Tongue (tissue), 2 donors: Measurements from ENCODE around the gene ADCY2. TPM values are rescaled to one million over a fixed set of nuclear protein-coding genes. Genes with fewer than 3 reads are reported as not detected.

Experiments
- DNase-seq: peaks from one replicate; pipeline ENCODE4 v3.0.0-alpha.2; 2015
- total RNA-seq: library from RNA; depleted of rRNA; stranded (reverse); fragments of >200 nt; gene quantifications from one replicate; pipeline ENCODE4 v1.2.3, GENCODE V29; 2014

ADCY2 gene
- total RNA-seq, 1 donor from 2014 or later: 41.3 TPM

DNA sequence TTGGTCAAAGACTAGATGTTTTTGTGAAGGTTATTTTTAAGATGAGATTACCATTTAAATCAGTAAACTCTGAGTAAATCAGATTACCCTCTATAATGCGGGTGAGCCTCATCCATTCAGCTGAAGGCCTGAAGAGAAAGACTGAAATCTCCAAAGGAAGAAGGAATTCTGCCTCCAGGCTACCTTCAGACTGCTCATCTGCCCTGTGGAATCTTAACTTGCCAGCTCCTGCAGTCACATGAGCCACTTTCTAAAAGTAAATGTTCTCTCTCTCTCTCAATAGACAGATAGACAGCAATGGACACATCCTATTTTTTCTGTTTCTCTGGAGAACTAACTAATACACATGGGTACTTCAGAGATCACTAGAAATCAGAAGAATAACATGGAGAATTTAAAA lies 272.2 kb downstream of the ADCY2 start:
- no peak for DNase-seq

DNA sequence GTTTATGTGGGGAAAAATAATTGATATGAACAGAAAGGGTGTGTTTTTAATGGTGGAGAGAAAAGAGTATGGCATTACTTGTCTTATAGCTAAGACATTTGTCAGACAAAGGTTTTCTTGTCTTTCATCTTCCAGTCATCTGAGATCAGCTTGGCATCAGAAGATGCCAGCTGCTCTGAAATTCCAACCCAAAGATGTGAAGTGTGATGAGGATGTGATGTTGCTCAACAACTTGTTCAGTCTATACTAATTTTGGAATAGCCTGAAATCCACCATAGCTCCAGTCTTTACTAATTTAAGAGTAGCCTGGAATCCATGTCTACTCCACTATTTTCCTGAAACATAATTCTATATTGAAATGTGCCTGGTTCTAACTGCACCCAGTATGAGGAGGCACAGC lies 272.7 kb downstream of the ADCY2 start:
- peak; percentile 31 for DNase-seq

GRCh38 chr5:7671381-7671993 lies 275.5 kb downstream of the ADCY2 start:
- no peak for DNase-seq

- DNase-seq: no peak
Measured at GRCh38 chr5:7673658-7674057, 277.7 kb downstream of the ADCY2 start.

DNA sequence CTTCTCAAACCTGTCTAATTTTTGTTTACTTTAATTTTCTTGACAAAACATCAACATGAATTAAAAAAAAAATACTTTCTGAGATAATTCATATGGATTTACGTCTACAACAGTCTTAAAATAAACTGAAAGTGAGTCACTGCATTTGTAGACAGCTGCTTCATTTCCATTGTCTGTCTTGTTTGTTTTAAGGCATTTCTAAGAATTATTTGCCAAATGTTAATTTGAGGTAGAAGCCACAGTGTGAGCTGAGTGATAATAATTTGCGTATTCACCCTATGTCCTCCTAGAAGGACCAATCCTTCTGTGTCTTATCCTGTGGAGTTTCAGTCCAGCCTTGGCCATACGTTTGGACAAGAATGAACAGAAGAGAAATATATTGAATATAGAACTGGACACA lies 280.5 kb downstream of the ADCY2 start:
- no peak for DNase-seq

GRCh38 chr5:7678030-7678429 lies 282.1 kb downstream of the ADCY2 start:
- peak; percentile 24 for DNase-seq

DNA sequence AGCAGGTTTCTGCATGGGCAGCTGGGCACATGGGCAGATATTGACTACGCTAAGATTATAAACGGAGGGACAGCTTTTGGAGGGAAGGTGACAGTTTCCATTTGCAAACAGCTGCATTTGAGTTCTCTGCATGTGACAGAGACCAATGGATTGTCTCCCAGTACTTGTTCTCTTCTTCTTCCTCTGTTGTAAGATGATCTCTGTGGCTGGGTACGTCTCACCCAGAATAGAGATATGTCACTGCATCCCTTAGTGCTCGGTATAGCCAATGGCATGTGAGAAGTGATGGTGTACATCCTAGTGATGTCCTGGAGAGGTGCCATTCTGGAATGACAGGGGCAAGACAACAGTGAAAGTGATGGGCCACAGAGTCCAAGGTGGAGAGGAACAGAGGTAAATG lies 283.7 kb downstream of the ADCY2 start:
- DNase-seq: no peak

DNA sequence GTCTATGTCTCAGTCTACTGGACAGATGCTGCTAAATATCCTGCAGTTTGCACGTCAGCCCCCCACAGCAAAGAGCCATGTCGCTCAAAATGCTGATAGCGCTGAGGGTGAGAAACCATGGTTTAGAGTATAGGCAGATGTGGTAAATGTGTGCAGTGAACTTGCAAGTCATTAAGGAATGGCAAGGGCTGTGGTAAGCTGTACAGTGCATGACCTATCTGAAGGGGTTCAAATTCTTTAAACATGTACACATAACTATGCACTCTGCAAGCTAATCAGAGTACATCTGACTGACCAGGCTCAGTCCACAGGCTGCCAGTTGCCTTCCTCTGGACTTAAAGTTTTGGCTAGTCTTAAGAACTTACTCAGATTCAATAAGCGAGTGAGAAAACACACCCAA lies 284.3 kb downstream of the ADCY2 start:
- no peak for DNase-seq

GRCh38 chr5:7682379-7682778 lies 286.4 kb downstream of the ADCY2 start:
- no peak for DNase-seq

GRCh38 chr5:7683753-7684152 lies 287.8 kb downstream of the ADCY2 start:
- no peak for DNase-seq

GRCh38 chr5:7684826-7685225 lies 288.9 kb downstream of the ADCY2 start:
- DNase-seq: no peak

GRCh38 chr5:7686794-7687193 lies 290.9 kb downstream of the ADCY2 start:
- DNase-seq: no peak

GRCh38 chr5:7690557-7690956 lies 294.6 kb downstream of the ADCY2 start:
- no peak for DNase-seq

DNA sequence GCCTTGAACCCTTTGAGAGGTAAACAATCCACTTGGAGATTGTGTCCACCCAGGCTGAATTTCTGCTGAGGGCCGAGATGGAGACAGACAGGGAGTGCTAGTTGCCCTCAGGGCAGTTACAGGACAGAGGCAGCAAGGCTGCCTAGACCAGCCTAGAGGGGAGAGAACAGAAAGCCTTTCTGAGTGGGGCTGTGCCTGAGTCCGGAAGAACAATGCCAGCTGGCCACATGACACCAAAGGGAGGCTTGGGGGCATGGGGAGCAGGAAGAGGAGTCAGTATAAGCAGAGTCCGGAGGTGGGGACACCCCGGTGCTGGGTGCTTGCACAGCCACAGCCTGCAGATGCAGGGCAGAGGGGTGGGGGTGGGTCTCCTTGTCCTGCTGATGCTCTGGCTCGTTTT lies 309.3 kb downstream of the ADCY2 start:
- DNase-seq: no peak

- no peak for DNase-seq
Measured at GRCh38 chr5:7705736-7706135, 309.8 kb downstream of the ADCY2 start.

DNA sequence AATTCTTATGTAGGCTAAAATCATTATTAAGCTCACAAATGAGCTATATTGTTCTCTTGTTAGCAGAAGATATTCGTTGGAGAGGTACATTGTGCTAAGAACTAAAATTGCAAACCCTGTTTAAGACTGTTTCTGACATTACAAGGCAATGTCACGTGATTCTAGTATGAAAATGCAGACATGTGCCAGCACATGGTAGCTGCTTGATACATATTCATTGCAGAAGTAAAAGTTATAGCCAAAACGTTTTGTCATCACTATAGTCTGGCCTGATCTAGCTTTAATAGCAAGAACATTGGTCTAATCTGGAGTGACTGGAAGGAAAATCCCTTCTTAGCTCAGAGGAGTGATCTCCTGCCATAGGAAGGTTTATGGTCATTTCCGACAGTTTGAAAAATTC lies 310.3 kb downstream of the ADCY2 start:
- no peak for DNase-seq

- no peak for DNase-seq
Measured at GRCh38 chr5:7714119-7714518, 318.2 kb downstream of the ADCY2 start.

DNA sequence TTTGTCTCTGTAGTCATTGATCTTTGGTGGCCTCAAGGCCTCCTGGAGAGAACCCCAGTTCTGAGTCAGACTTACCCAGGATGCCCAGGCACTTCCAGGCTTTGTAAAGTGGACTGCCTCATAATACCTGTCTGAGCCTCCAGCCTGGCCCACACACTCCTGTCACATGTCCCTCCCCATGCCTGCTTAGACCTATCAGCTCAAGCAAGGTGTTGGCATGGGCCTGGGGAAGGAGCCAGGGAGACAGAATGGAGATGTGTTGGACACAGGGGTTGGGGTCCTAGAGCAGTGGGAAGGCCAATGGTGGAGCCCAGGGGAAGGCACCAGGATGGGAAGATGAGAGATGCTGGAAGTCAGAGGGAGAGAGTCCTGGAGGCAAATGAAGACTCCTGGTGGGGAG lies 318.8 kb downstream of the ADCY2 start:
- no peak for DNase-seq

DNA sequence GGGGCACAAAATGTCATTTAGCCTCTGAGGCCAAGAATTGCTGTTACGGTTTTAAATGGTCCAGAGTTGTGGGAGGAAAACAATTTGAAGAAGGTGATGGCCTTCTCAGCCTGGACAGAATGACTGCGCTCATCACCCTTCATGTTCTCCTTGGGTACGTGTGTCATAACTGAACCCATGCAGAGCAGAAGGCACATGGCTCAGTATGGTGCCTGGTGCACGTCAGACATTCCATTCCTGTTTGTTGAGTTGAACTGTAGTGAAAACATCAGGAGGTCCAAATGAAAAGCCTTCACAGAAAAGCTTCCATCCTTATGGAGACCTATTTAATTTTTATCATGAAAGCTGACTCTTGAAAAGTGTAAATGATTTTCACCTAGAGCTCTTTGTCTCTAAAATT lies 321.8 kb downstream of the ADCY2 start:
- DNase-seq: no peak

DNA sequence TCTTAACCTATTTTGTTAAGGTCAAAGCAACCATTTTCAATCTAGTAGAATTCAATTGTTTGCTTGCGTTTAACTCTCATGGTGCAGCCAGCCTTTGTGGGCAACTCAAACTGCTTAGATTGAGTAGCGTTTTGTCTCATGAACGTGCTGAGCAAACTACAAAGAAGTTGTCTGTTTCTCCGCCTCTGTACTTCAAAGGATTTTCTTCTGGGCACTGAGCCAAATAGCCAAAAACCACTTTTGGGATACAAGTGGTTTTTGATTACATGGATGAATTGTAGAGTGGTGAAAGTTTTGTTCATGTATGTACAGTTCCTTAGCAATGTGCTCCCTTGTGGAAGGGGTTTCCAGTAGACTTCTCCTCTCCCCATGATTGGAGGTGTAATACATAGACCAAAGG lies 332.1 kb downstream of the ADCY2 start:
- DNase-seq: peak; percentile 29

GRCh38 chr5:7741415-7742065 lies 345.6 kb downstream of the ADCY2 start:
- no peak for DNase-seq

DNA sequence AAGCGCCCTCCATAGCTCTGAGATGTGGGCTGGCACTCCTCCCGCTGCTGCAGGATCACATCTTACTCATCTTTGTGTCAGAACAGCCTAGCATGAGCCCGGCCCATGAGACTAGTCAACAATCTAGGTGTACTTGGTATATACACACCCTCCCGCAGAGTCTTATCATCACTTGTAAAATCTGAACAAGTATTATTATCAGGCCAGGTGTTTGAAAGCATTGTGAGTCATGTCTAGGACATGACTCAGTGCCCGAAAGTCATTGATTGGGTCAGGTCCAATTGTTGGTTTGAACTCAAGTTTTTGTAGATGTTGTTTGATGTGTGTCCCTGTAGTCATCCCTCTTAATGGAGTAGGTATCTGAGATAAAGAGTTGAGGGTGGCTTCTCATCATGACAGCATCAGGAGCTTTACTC lies 346.3 kb downstream of the ADCY2 start:
- no peak for DNase-seq

DNA sequence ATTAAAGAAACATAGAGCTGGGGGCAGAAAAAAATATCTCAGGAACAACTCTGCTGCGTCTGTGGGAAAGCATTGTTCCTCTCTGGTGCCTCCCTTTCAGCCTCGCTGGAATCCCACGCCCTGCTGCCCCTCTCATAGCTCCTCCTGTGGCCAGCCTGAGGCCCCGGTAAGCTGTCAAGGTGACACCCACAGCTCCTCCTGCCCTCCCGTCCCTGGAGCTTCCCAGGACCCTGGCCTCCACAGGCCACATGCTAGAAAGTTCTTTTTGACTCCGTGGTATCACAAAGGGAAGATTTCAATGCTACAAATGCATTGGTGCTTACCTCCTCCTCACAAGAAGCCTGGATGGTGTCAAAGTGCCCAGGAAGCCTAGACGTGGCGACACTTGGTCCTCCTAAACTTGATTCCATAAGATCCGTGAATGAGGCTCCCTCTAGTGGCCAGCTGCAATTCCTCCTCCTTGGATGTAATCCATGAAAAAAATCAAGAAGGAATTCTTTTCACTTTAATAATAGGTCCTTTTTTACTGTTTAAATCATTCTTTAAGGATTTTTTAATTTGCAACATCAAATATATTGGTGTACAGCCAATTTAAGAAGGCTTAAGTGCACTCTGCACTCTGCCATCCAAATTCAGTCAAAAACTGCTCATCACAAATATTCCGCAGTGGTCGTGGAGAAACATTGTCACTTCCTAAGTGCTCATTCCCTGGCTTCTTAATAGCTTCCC lies 350.1 kb downstream of the ADCY2 start:
- DNase-seq: peak; percentile 87

DNA sequence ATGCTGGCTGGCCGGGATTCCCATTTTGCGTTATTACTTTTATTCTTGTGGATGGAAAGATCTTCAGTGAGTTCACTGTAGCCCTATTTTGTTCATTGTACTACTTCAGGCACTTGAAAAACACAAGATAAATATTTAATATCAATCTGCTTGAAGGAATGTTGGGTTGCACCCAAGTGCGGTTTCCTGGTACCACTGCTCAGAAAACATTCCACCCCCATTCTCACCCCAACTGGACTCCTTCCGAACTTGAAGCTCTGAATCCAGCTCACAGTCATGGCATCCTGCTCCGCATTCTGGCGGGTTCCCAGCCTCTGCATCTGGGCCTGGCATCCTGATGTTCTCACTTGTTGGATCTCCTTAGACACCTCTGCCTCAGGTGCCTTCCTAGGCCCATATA lies 351.8 kb downstream of the ADCY2 start:
- DNase-seq: no peak
